GDM1 (cell line): Measurements from ENCODE around the gene SNX18.
"Not testable (repeated sequence)": the region's sequence is repeated elsewhere in the genome, so short reads cannot be mapped to it uniquely, and the experiment has no call there.

Source experiments
- DNase-seq: peaks from one replicate; lab custom pipeline; 2025; lab: John Stamatoyannopoulos, UW

SNX18 gene, protein sequence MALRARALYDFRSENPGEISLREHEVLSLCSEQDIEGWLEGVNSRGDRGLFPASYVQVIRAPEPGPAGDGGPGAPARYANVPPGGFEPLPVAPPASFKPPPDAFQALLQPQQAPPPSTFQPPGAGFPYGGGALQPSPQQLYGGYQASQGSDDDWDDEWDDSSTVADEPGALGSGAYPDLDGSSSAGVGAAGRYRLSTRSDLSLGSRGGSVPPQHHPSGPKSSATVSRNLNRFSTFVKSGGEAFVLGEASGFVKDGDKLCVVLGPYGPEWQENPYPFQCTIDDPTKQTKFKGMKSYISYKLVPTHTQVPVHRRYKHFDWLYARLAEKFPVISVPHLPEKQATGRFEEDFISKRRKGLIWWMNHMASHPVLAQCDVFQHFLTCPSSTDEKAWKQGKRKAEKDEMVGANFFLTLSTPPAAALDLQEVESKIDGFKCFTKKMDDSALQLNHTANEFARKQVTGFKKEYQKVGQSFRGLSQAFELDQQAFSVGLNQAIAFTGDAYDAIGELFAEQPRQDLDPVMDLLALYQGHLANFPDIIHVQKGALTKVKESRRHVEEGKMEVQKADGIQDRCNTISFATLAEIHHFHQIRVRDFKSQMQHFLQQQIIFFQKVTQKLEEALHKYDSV

GRCh38 chr5:54517512-54518145 is at the start of gene SNX18:
Gene SNX18 (plus strand): TSS chr5:54517759. CDS start chr5:54517953, 194 bp downstream.
- DNase-seq: peak; percentile 90

DNA sequence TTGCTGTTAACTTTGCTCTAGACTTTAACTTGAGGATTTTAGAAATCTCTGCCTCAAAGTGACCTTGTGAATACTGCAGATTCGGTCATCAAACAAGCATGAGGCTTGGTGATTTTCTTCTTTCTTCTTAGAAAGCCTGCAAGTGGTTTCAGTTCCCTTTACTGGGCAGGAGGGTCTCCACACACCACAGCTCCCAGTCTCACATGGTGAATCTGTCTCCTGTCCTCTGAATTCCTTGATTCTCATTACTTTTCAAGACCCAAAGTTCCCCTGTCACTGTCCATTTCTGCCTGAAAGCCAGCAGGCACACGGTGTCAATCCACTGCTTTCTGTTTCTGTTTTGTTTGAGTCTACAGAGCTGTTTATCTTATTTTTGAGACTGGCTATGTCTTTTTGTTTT is 47.9 kb upstream of the SNX18 start:
- no peak for DNase-seq

DNA sequence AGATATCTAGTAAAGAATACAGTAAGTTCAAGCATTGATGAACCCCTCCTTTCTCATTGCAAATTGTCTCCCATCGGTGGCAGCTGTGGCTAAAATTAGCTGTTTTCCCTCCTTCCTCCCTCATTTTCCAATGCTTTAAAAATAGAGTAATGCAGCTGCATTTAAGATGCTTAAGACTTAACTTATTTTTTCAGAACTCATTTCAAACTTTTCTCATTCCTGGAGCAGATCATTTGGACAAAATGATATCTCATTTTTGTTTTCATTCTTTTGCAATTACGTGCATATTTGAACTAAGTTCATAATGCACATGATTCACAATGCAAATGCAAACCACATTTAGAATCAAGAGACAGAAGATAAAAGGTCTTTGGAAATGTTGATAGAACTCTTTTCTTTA is 47.4 kb upstream of the SNX18 start:
- DNase-seq: no peak

GRCh38 chr5:54470677-54471076 is 46.9 kb upstream of the SNX18 start:
- DNase-seq: no peak

DNA sequence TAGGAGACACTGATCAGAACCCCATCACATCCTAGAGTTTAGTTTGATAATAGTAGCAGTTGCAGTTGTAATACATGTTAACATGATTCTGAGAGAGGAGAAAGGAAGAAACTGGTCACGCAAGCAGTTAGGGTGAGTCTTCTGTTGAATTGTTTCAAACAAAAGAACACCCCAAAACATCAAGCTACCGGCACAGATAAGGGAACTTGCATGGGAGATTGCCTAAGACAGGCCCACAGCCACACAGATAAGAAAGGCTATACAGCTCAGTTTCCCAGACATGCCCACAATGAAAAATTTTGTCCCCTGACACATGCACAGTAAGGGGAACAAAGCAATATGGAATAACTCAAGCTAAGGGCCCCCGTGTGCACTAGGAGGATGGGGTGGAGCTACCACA is 46.2 kb upstream of the SNX18 start:
- no peak for DNase-seq

DNA sequence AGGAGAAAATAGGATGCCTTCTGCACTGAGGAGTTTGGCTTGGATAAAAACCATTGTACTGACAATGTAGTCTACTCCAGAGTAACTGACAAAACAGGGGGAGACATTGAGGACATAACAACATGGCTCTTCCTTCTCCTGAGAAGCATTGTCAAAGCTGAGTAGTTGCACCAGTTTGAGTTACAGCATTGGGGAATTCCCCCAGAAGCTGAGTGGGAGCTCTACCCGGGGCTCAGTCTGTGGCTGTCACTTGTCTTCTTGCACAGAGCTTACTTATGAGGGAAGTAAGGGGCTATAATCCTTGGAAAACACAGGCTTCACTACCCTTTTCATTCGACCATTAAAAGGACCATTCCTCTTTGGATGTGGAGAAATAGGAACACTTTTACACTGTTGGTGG is 40.9 kb upstream of the SNX18 start:
- no peak for DNase-seq

DNA sequence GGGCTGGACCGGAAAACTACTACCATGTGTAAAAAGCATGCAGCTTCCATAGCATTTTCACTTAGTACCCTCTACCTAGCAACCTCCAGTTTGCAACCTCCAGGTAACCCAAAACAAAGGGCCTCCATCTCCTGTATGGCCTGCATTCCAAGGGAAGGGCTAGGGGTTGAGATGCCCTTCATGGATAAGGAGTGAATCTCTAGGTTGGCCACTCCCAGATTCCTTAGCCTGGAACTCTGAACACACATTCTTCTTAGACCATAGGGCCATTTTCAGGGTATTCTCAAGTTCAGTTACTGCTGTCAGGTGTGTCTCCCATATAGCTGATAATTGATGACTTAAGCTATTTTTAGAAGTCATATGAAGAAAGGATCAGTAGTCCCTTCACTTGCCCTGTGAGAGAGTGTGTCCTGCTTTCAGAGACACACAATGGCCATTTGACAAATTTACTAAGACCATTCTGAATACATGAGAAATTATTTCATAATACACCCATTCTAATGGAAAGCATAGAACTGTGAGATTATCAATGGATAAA is 39.5 kb upstream of the SNX18 start:
- no peak for DNase-seq

GRCh38 chr5:54480296-54480695 is 37.3 kb upstream of the SNX18 start:
- DNase-seq: no peak

DNA sequence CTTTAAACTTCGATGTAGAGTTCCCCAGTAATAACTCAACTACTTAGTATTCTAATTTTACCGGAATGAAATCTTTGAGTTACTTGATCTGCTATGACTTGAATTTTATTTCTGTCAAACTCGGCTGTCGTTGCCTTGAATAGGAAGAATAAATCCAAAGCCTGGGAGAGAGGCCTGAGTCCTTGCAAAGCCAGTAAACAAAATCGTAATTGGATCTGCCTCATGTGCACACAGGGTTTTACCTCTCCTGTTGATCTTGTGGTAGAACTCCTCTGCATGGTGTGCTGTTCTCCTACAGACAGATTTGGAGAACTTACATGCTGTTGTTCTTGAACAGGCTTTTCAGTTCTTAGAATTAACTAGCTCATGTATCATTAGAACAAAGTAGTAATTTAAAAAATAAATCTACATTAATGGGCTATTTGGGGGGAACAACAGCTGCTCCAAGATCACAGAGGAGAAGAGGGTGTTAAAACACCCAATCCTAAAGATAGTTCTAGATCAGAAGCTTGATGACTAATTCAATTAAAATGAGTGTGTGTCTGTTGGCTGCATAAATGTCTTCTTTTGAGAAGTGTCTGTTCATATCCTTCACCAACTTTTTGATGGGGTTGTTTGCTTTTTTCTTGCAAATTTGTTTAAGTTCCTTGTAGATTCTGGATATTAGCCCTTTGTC is 33.2 kb upstream of the SNX18 start:
- DNase-seq: no peak

DNA sequence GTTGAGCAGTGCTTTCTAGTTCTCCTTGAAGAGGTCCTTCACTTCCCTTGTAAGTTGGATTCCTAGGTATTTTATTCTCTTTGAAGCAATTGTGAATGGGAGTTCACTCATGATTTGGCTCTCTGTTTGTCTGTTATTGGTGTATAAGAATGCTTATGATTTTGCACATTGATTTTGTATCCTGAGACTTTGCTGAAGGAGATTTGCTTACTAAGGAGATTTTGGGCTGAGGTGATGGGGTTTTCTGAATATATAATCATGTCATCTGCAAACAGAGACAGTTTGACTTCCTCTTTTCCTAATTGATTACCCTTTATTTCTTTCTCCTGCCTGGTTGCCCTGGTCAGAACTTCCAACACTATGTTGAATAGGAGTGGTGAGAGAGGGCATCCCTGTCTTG is 31.9 kb upstream of the SNX18 start:
- not testable (repeated sequence) for DNase-seq

DNA sequence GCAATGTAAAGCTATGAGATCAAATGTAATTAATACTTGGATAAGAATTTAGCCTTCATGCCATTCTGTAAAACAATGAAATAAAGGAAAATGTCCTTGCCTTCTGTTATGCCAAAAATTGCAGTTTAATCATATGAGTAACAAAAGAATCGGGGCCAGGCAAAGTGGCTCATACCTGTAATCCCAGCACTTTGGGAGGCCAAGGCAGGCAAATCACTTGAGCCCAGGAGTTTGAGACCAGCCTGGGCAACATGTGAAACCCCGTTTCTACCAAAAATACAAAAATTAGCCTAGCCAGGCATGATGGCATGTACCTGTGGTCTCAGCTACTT is 27.9 kb upstream of the SNX18 start:
- DNase-seq: not testable (repeated sequence)

DNA sequence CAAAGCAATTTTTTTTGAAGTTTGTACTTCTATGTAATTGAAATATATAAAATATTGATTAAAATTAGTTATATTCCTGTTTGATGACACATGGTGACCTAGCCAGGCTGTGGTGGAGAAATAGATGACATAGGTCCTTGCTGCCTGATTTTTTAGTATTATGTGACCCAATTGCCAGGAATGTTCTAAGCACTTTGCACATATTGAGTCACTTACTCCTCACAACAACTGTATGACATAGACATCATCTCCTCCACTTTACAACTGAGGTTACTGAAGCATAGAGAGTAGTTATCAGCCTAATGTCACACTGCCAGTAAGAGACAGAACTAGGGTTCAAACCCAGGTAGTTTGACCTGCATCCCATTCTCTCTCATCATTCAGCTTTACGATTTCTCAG is 26.2 kb upstream of the SNX18 start:
- no peak for DNase-seq

DNA sequence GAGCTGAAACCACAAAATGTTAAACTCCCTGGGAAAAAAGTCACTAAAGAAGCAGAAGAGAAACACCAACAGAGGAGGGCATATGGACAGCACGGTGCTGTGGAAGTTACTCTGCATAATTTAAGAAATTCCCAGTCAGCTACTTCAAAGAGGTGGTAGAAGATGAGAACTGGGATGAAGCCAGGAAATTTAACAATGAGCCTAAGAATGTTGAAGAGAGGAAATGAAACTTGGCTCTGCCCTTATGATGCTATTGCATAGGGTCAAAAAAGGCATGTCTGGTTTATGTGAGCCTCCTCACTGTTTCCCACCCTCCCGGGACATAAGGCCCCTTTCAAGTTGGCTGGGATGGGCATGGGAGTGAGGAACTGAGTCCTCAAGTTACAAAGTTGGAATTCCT is 25.4 kb upstream of the SNX18 start:
- no peak for DNase-seq

GRCh38 chr5:54495027-54495426 is 22.5 kb upstream of the SNX18 start:
- no peak for DNase-seq

DNA sequence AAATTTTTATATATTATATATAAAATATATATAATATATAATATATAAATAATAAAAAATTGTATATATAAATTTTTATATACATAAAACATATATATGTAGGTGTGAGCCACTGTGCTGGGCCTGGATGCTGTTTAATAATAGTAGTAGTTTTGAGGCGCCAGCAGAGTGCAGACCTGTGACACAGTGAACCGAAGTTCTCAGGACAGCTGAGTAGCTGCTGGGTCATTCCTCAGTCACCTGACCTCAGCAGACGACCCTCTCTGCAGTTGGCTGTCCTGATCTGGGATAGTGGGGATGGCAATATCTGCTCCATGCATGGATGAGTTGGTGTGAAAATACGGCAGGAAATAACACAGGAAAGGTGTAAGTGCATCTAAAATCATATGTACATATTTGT is 3.3 kb upstream of the SNX18 start:
- no peak for DNase-seq

GRCh38 chr5:54514841-54515432 is 2.6 kb upstream of the SNX18 start:
- DNase-seq: no peak

DNA sequence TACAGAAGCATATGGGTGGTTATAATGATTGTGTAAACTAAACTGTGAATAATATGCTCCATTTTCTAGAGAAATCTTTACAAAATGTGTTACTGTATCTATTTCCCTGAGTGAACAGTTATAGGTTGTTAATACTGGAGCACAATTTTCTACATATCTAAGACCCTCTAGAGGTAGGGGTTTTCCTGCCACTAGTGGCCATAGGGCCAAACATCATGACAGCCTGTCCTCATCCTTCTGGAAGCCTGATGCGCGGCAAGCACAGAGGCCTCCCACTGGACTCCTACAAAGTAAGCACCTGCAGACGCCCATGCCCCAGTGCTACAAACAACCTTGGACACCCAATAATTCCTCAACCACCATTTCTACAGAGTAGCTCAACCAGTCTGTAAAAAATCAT is 1.9 kb upstream of the SNX18 start:
- DNase-seq: no peak

DNA sequence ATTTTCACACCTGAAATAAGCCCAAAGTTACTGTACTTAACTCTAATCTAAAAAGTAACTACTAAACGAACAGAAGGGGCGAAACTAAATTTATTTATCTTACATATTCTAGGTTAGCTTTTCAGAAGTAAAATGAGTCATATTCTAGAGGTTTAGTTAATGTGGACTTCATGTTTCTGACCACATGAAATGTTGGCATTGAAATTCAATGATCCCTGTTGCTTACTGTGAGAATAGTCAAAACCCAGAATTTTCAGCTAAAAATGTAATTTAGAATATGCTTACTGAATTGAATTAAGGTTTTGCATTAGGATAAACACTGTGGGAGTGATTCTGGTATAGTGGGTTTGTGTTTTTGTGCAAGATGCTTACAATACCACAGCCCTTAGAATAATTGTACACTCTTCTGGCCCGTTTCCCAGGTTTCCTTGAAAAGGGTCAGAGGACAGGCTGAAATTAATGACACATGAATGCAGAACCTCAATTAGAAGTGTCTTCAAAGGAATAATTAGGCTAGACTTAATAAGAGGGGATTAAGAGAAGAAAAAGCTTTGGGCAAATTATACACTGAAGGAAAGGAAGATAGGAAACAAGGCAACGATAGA is 1.4 kb upstream of the SNX18 start:
- DNase-seq: no peak

DNA sequence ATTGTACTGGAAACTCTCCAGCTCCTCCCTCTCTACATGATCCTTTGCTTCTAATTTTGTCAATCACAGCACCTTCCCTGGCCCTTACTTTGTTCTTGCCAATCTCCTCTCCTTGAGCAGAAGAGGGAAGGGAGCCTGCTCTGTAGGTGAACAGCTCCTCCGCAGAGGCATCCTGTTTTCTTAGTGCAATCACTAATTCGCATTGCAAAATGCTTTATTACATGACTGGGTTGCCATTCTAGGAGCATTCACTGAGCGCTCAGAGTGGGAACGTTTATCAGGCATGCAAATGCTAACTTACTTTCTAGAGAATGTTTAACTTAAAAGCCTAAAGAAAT is 416 bp upstream of the SNX18 start:
- DNase-seq: no peak

GRCh38 chr5:54518146-54518817 is 723 bp downstream of the SNX18 start:
- DNase-seq: peak; percentile 22

DNA sequence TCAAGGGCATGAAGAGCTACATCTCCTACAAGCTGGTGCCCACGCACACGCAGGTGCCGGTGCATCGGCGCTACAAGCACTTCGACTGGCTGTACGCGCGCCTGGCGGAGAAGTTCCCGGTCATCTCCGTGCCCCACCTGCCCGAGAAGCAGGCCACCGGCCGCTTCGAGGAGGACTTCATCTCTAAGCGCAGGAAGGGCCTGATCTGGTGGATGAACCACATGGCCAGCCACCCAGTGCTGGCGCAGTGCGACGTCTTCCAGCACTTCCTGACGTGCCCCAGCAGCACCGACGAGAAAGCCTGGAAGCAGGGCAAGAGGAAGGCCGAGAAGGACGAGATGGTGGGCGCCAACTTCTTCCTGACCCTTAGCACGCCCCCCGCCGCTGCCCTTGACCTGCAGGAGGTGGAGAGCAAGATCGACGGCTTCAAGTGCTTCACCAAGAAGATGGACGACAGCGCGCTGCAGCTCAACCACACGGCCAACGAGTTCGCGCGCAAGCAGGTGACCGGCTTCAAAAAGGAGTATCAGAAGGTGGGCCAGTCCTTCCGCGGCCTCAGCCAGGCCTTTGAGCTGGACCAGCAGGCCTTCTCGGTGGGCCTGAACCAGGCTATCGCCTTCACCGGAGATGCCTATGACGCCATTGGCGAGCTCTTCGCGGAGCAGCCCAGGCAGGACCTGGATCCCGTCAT is 1.4 kb downstream of the SNX18 start:
- no peak for DNase-seq
